Esophagus squamous epithelium (tissue), 4 donors: ENCODE measurements around the gene CROCC2.

Source experiments
- POLR2A ChIP-seq, 4 donors: fragments of 450-650 bp; IDR thresholded peaks; one replicate each; pipeline ENCODE4 v1.6.1; 2017; ENCODE audit warnings: antibody characterized with exemption in 4 of 4, mild to moderate bottlenecking in 4 of 4, moderate library complexity in 3 of 4
- TF ChIP-seq, protein P1 (sequence below), 6 experiments: fragments of 450-650 bp in 4 of 6; fragments of 200-600 bp in 2 of 6; sonication (generic) in 2 of 6; IDR thresholded peaks; one replicate each; pipeline ENCODE4 v1.5.1; 2016 to 2019; ENCODE audit warnings: antibody characterized with exemption in 6 of 6, mild to moderate bottlenecking in 4 of 6, moderate library complexity in 4 of 6

DNA sequence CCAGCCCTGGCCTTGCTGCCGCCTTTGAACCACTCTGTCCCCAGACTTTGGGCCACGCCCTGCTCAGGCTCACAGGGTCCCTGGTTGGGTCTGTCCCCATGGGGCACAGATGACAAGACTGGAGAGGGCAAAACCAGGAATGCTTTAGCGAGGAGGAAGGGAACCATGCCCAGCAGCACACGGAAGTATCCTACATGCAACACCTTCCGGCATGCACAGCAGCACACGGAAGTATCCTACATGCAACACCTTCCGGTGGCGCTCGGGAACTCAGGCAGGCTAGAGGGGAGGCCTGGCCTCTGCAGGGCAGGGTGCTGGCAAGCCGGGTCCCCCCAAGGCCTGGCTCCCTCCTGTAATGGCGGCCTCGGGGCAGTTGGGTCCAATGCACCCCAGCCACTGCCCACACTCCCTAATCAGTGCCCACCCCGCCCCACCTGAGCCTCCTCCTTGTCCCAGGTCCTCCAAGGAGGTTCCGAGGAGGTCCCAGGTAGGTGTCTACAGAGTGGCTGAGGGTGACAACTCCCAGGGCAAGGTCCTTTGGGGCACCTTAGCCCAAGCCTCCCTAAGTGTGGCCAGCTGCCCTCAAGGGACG lies 58.7 kb downstream of the CROCC2 start:
- TF ChIP-seq POLR2A (IDR thresholded peaks at IDR 0.05): no peak
- TF ChIP-seq, protein P1, sequence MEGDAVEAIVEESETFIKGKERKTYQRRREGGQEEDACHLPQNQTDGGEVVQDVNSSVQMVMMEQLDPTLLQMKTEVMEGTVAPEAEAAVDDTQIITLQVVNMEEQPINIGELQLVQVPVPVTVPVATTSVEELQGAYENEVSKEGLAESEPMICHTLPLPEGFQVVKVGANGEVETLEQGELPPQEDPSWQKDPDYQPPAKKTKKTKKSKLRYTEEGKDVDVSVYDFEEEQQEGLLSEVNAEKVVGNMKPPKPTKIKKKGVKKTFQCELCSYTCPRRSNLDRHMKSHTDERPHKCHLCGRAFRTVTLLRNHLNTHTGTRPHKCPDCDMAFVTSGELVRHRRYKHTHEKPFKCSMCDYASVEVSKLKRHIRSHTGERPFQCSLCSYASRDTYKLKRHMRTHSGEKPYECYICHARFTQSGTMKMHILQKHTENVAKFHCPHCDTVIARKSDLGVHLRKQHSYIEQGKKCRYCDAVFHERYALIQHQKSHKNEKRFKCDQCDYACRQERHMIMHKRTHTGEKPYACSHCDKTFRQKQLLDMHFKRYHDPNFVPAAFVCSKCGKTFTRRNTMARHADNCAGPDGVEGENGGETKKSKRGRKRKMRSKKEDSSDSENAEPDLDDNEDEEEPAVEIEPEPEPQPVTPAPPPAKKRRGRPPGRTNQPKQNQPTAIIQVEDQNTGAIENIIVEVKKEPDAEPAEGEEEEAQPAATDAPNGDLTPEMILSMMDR (IDR thresholded peaks at IDR 0.05): no peak
